ENCODE measurements around the gene CLMP. TPM values are rescaled to one million over a fixed set of nuclear protein-coding genes. Genes with fewer than 3 reads are reported as not detected.

CLMP gene
- polyA plus RNA-seq (ENCODE audit: insufficient read length in 4 of 4), result 10 to 100 TPM; 25.2 to 42.3 (median 39.1) TPM

GRCh38 chr11:123195188-123196059 is at the start of gene CLMP:
TSS of gene CLMP (minus strand) at chr11:123195248. CDS start at chr11:123194940, 308 bp downstream.
- no peak for DNase-seq (ENCODE audit: low read depth in 4 of 4, low spot score in 3 of 4)

- no peak for DNase-seq (ENCODE audit: low read depth in 4 of 4, low spot score in 3 of 4)
Measured at GRCh38 chr11:123241874-123242543, 47.0 kb upstream of the CLMP start.

GRCh38 chr11:123241294-123241693 is 46.2 kb upstream of the CLMP start:
- no peak for DNase-seq (ENCODE audit: low read depth in 4 of 4, low spot score in 3 of 4)

GRCh38 chr11:123239191-123240150 is 44.4 kb upstream of the CLMP start:
- DNase-seq (ENCODE audit: low read depth in 4 of 4, low spot score in 3 of 4), result no peak

- no peak for DNase-seq (ENCODE audit: low read depth in 4 of 4, low spot score in 3 of 4)
Measured at GRCh38 chr11:123238297-123238696, 43.2 kb upstream of the CLMP start.

- no peak for DNase-seq (ENCODE audit: low read depth in 4 of 4, low spot score in 3 of 4)
Measured at GRCh38 chr11:123236879-123237278, 41.8 kb upstream of the CLMP start.

- DNase-seq (ENCODE audit: low read depth in 4 of 4, low spot score in 3 of 4), result no peak
Measured at GRCh38 chr11:123235656-123236261, 40.7 kb upstream of the CLMP start.

GRCh38 chr11:123235117-123235655 is 40.1 kb upstream of the CLMP start:
- DNase-seq (ENCODE audit: low read depth in 4 of 4, low spot score in 3 of 4), result no peak

- no peak for DNase-seq (ENCODE audit: low read depth in 4 of 4, low spot score in 3 of 4)
Measured at GRCh38 chr11:123233975-123234334, 38.9 kb upstream of the CLMP start.

GRCh38 chr11:123233280-123233974 is 38.4 kb upstream of the CLMP start:
- no peak for DNase-seq (ENCODE audit: low read depth in 4 of 4, low spot score in 3 of 4)

- no peak for DNase-seq (ENCODE audit: low read depth in 4 of 4, low spot score in 3 of 4)
Measured at GRCh38 chr11:123231777-123232176, 36.7 kb upstream of the CLMP start.

- no peak for DNase-seq (ENCODE audit: low read depth in 4 of 4, low spot score in 3 of 4)
Measured at GRCh38 chr11:123231256-123231655, 36.2 kb upstream of the CLMP start.

GRCh38 chr11:123230346-123230745 is 35.3 kb upstream of the CLMP start:
- DNase-seq (ENCODE audit: low read depth in 4 of 4, low spot score in 3 of 4), result no peak

- DNase-seq (ENCODE audit: low read depth in 4 of 4, low spot score in 3 of 4), result no peak
Measured at GRCh38 chr11:123228496-123229163, 33.6 kb upstream of the CLMP start.

GRCh38 chr11:123227763-123228495 is 32.9 kb upstream of the CLMP start:
- no peak for DNase-seq (ENCODE audit: low read depth in 4 of 4, low spot score in 3 of 4)

GRCh38 chr11:123221584-123221983 is 26.5 kb upstream of the CLMP start:
- no peak for DNase-seq (ENCODE audit: low read depth in 4 of 4, low spot score in 3 of 4)

GRCh38 chr11:123221096-123221561 is 26.1 kb upstream of the CLMP start:
- no peak for DNase-seq (ENCODE audit: low read depth in 4 of 4, low spot score in 3 of 4)

GRCh38 chr11:123219066-123219690 is 24.1 kb upstream of the CLMP start:
- DNase-seq (ENCODE audit: low read depth in 4 of 4, low spot score in 3 of 4), result no peak
